GM12878 (cell line): ENCODE measurements around the gene GPR146. TPM values are rescaled to one million over a fixed set of nuclear protein-coding genes. Genes with fewer than 3 reads are reported as not detected.

Experiments used
- ATF7 ChIP-seq: fragments of 450-650 bp; IDR thresholded peaks from 2 replicates; pipeline ENCODE4 v1.6.1; 2016; ENCODE audit warnings: low read depth, mild to moderate bottlenecking
- BCL11A ChIP-seq: IDR thresholded peaks from 2 replicates; pipeline ENCODE4 v1.6.1; 2011; ENCODE audit warnings: low read depth, low read length
- BCL3 ChIP-seq: IDR thresholded peaks from 2 replicates; pipeline ENCODE4 v1.6.1; 2011; ENCODE audit warnings: borderline replicate concordance, low read depth, mild to moderate bottlenecking, moderate library complexity, low read length; ENCODE audit not compliant: insufficient read depth, poor library complexity, severe bottlenecking
- CHD1 ChIP-seq: IDR thresholded peaks from 2 replicates; pipeline ENCODE4 v1.6.1; 2012; ENCODE audit warnings: low read depth, low read length, improper control_type of control experiment
- CHD2 ChIP-seq: IDR thresholded peaks from 2 replicates; pipeline ENCODE4 v1.6.1; 2011; ENCODE audit warnings: low read depth, low read length, improper control_type of control experiment, borderline replicate concordance
- CREB1 ChIP-seq: IDR thresholded peaks from 2 replicates; pipeline ENCODE4 v1.6.1; 2012; ENCODE audit warnings: low read depth, mild to moderate bottlenecking, inconsistent platforms
- CREM ChIP-seq: IDR thresholded peaks from 2 replicates; pipeline ENCODE4 v1.6.1; 2014; ENCODE audit warnings: antibody characterized with exemption, low read depth
- EED ChIP-seq: sonication (generic); IDR thresholded peaks from 2 replicates; pipeline ENCODE4 v1.6.1; 2016; ENCODE audit warnings: antibody characterized with exemption, low read depth
- EP300 ChIP-seq, 2 experiments: fragments of 150-350 bp in 1 of 2; IDR thresholded peaks; 2 replicates each; pipeline ENCODE4 v1.6.1; 2011 to 2012; ENCODE audit warnings: low read depth in 2 of 2, low read length in 2 of 2, borderline replicate concordance in 1 of 2, improper control_type of control experiment in 1 of 2, inconsistent platforms in 1 of 2; ENCODE audit not compliant: control insufficient read depth in 1 of 2
- MTA3 ChIP-seq: IDR thresholded peaks from 2 replicates; pipeline ENCODE4 v1.6.1; 2012; ENCODE audit warnings: low read length, inconsistent platforms, borderline replicate concordance
- MYB ChIP-seq: fragments of 150-350 bp; IDR thresholded peaks from 2 replicates; pipeline ENCODE4 v1.6.1; 2014; ENCODE audit warnings: mild to moderate bottlenecking, low read depth, low read length, borderline replicate concordance
- NFIC ChIP-seq: IDR thresholded peaks from 2 replicates; pipeline ENCODE4 v1.6.1; 2012; ENCODE audit warnings: low read depth, mild to moderate bottlenecking, inconsistent platforms, low read length, moderate library complexity
- PAX8 ChIP-seq: fragments of 450-650 bp; IDR thresholded peaks from 2 replicates; pipeline ENCODE4 v1.6.1; 2017; ENCODE audit warnings: mild to moderate bottlenecking, moderate library complexity
- RELA ChIP-seq: fragments of 450-650 bp; IDR thresholded peaks from 2 replicates; pipeline ENCODE4 v1.8.0; 2014; ENCODE audit warnings: borderline replicate concordance; ENCODE audit not compliant: partially characterized antibody
- REST ChIP-seq: IDR thresholded peaks from 2 replicates; pipeline ENCODE4 v1.6.1; 2012; ENCODE audit warnings: mild to moderate bottlenecking, low read depth, low read length
- SMARCA5 ChIP-seq: fragments of 450-650 bp; IDR thresholded peaks from 2 replicates; pipeline ENCODE4 v1.6.1; 2017; ENCODE audit warnings: mild to moderate bottlenecking
- SMC3 ChIP-seq: IDR thresholded peaks from 2 replicates; pipeline ENCODE4 v1.6.1; 2011; ENCODE audit warnings: low read length, improper control_type of control experiment, borderline replicate concordance
- SP1 ChIP-seq: IDR thresholded peaks from one replicate; pipeline ENCODE4 v1.6.1; 2011; ENCODE audit warnings: low read depth, low read length
- SREBF2 ChIP-seq: IDR thresholded peaks from 2 replicates; pipeline ENCODE4 v1.6.1; 2012; ENCODE audit warnings: mild to moderate bottlenecking, low read length
- TCF12 ChIP-seq: IDR thresholded peaks from 2 replicates; pipeline ENCODE4 v1.6.1; 2011; ENCODE audit warnings: low read depth, mild to moderate bottlenecking, low read length
- TCF3 ChIP-seq: IDR thresholded peaks from 2 replicates; pipeline ENCODE4 v1.6.1; 2012; ENCODE audit warnings: low read depth, mild to moderate bottlenecking, low read length, borderline replicate concordance; ENCODE audit not compliant: insufficient read depth
- ZNF274 ChIP-seq: IDR thresholded peaks from one replicate; pipeline ENCODE4 v1.8.0; 2011; ENCODE audit not compliant: insufficient read length, insufficient read depth
- ZNF687 ChIP-seq: fragments of 450-650 bp; IDR thresholded peaks from 2 replicates; pipeline ENCODE4 v1.6.1; 2017; ENCODE audit warnings: mild to moderate bottlenecking, moderate library complexity
- polyA plus RNA-seq, 11 experiments: library from polyadenylated mRNA; depleted of rRNA in 4 of 11; unstranded in 6 of 11; stranded (reverse) in 5 of 11; fragments of >200 nt; fragmentation: Nextera tagmentation in 4 of 11; fragmentation: Illumina TruSeq in 1 of 11; extraction: Ambion mirVana in 4 of 11; extraction: Trizol in 1 of 11; gene quantifications; 1 replicate in 1 of 11; 2 replicates in 10 of 11; pipeline versions ENCODE4 v1.2.1 to v1.2.3, GENCODE V29; 2011 to 2016; ENCODE audit warnings: inconsistent platforms in 2 of 11, missing spikeins in 2 of 11, low read depth in 1 of 11
- total RNA-seq, 4 experiments: library from RNA; depleted of rRNA in 3 of 4; stranded (reverse); fragments of >200 nt in 3 of 4; fragmentation: Illumina TruSeq in 1 of 4; extraction: Trizol in 1 of 4; gene quantifications; 2 replicates each; pipeline versions ENCODE4 v1.2.1 to v1.2.3, GENCODE V29; 2013 to 2021

Gene GPR146
- total and polyA plus RNA-seq, 10 of the 15 experiments (the other 5 are each of a cell fraction or from before 2014, with no cell fraction given) = 0.19 to 12.0 (median 0.54) TPM; not detected in 2

- TF ChIP-seq REST = no peak
- TF ChIP-seq ZNF687 = peak; percentile 79; the same call in 1 of the 2 replicates
- no peak for TF ChIP-seq PAX8
- TF ChIP-seq BCL11A = peak; percentile 73; the same call in 1 of the 2 replicates
- TF ChIP-seq ZNF274 = no peak
- TF ChIP-seq CREM = peak; percentile 47; the same call in 1 of the 2 replicates
- peak; percentile 98 for TF ChIP-seq BCL3
- TF ChIP-seq EED = peak; percentile 88
- peak; percentile 58; the same call in 1 of the 2 replicates for TF ChIP-seq CREB1
- peak; percentile 55; the same call in 1 of the 2 replicates for TF ChIP-seq NFIC
- peak; percentile 85 for TF ChIP-seq MTA3
- TF ChIP-seq SREBF2 = 0 out of 2 replicates have a peak, but pooled peaks have one; percentile 5
- TF ChIP-seq RELA = peak; percentile 53
- peak; percentile 43 for TF ChIP-seq SP1
- TF ChIP-seq TCF3 = peak; percentile 88
- peak; percentile 31; the same call in 1 of the 2 replicates for TF ChIP-seq SMC3
- TF ChIP-seq ATF7 = peak; percentile 72
- TF ChIP-seq SMARCA5 = no peak
- peak; percentile 79 for TF ChIP-seq CHD2
- TF ChIP-seq TCF12 = peak; percentile 97
- peak; percentile 89 to 95 for TF ChIP-seq EP300 (IDR thresholded peaks at IDR 0.05; ENCODE audit: borderline replicate concordance in 1 of 2, control insufficient read depth in 1 of 2, low read depth in 2 of 2, low read length in 2 of 2)
- TF ChIP-seq CHD1 = no peak; the same call in 1 of the 2 replicates
- peak; percentile 62; the same call in 1 of the 2 replicates for TF ChIP-seq MYB
Measured at GRCh38 chr7:1024331-1024841, 20.0 kb upstream of the GPR146 start (continued).
